PC-3 (cell line): ENCODE data around the gene CYP4V2. TPM values are rescaled to one million over a fixed set of nuclear protein-coding genes. Genes with fewer than 3 reads are reported as not detected.

Experiments
- ATAC-seq: fragments of 200-7000 bp; cut with Tn5 transposase; 2 replicates; pipeline ENCODE4 v1.9.1; 2020; ENCODE audit warnings: mild to moderate bottlenecking, moderate library complexity
- BruUV-seq: library from RNA; stranded (reverse); fragments of 400-500 nt; replicated peaks from 2 replicates; lab custom pipeline; 2021; lab: Mats Ljungman, UMichigan
- CTCF ChIA-PET: fragments of 300-600 bp; sonication (Branson Sonifier 250); formaldehyde crosslinking; loops from one replicate; lab custom pipeline; 2022; ENCODE audit warnings: antibody characterized with exemption; lab: Charles Lee
- POLR2A ChIA-PET: fragments of 300-600 bp; sonication (Branson Sonifier 250); formaldehyde crosslinking; loops from one replicate; lab custom pipeline; 2022; ENCODE audit warnings: antibody characterized with exemption; ENCODE audit not compliant: unreplicated experiment; lab: Charles Lee
- DNase-seq: peaks from one replicate; pipeline ENCODE4 v3.0.0-alpha.2; 2015
- H2AFZ ChIP-seq: fragments of 300-600 bp; sonication (generic); 2 replicates; pipeline ENCODE4 v1.6.0; 2016; ENCODE audit warnings: antibody characterized with exemption, low read length
- H3F3A ChIP-seq: fragments of 300-600 bp; sonication (generic); one replicate; pipeline ENCODE4 v1.6.0; 2017; ENCODE audit warnings: antibody characterized with exemption, low read length, control low read depth, mild to moderate bottlenecking; ENCODE audit not compliant: unreplicated experiment
- H3K27ac ChIP-seq: fragments of 300-600 bp; sonication (generic); 2 replicates; pipeline ENCODE4 v1.5.1; 2016; ENCODE audit warnings: mild to moderate bottlenecking, low read length
- H3K27me3 ChIP-seq: fragments of 300-600 bp; sonication (generic); 2 replicates; pipeline ENCODE4 v1.6.1; 2016; ENCODE audit warnings: low read length, mixed read lengths
- H3K36me3 ChIP-seq: fragments of 300-600 bp; sonication (generic); 2 replicates; pipeline ENCODE4 v1.6.1; 2016; ENCODE audit warnings: low read depth, mixed run types, low read length, mixed read lengths
- H3K4me1 ChIP-seq: fragments of 300-600 bp; sonication (generic); 2 replicates; pipeline ENCODE4 v1.5.1; 2016; ENCODE audit warnings: low read length; ENCODE audit not compliant: insufficient read depth
- H3K4me2 ChIP-seq: fragments of 300-600 bp; sonication (generic); 2 replicates; pipeline ENCODE4 v1.6.0; 2016; ENCODE audit warnings: low read length
- H3K4me3 ChIP-seq: fragments of 300-600 bp; sonication (generic); 2 replicates; pipeline ENCODE4 v1.5.1; 2016; ENCODE audit warnings: mild to moderate bottlenecking, low read length, mixed read lengths
- H3K79me2 ChIP-seq: fragments of 300-600 bp; sonication (generic); 2 replicates; pipeline ENCODE4 v1.6.1; 2017; ENCODE audit warnings: low read length, mixed read lengths
- H3K9ac ChIP-seq: fragments of 300-600 bp; sonication (generic); 2 replicates; pipeline ENCODE4 v1.6.0; 2016; ENCODE audit warnings: mild to moderate bottlenecking, low read length
- H3K9me2 ChIP-seq: fragments of 300-600 bp; sonication (generic); replicated peaks from 2 replicates; pipeline ENCODE4 v1.6.1; 2016; ENCODE audit warnings: mixed run types, low read length, mixed read lengths
- H3K9me3 ChIP-seq: fragments of 300-600 bp; sonication (generic); 2 replicates; pipeline ENCODE4 v1.6.1; 2016; ENCODE audit warnings: low read length, mixed read lengths
- H4K20me1 ChIP-seq: fragments of 300-600 bp; sonication (generic); 2 replicates; pipeline ENCODE4 v1.6.1; 2016; ENCODE audit warnings: low read length, mixed read lengths
- EZH2 ChIP-seq: fragments of 300-600 bp; sonication (generic); IDR thresholded peaks from one replicate; pipeline ENCODE4 v1.6.1; 2017; ENCODE audit warnings: antibody characterized with exemption, mild to moderate bottlenecking, low read length; ENCODE audit not compliant: unreplicated experiment
- EZH2phosphoT487 ChIP-seq: fragments of 300-600 bp; sonication (generic); IDR thresholded peaks from 2 replicates; pipeline ENCODE4 v1.6.1; 2018; ENCODE audit warnings: mild to moderate bottlenecking, antibody characterized with exemption, low read length, borderline replicate concordance
- intact Hi-C: fragments of 100-400 bp; cut with micrococcal nuclease; formaldehyde crosslinking; loops from 2 replicates; pipeline ENCODE4 v1.9.0; 2023
- total RNA-seq: library from RNA; depleted of rRNA; stranded (reverse); fragments of >200 nt; gene quantifications from 2 replicates; pipeline ENCODE4 v1.2.3, GENCODE V29; 2014; rRNA removed
- TF ChIP-seq, protein P1 (sequence below): fragments of 300-600 bp; sonication (generic); conservative IDR thresholded peaks from 2 replicates; pipeline ENCODE4 v1.5.1; 2017; ENCODE audit warnings: antibody characterized with exemption, low read depth, mild to moderate bottlenecking, low read length

The CYP4V2 gene
- total RNA-seq, 1 experiment from 2014 or later, result 0.69 TPM

DNA sequence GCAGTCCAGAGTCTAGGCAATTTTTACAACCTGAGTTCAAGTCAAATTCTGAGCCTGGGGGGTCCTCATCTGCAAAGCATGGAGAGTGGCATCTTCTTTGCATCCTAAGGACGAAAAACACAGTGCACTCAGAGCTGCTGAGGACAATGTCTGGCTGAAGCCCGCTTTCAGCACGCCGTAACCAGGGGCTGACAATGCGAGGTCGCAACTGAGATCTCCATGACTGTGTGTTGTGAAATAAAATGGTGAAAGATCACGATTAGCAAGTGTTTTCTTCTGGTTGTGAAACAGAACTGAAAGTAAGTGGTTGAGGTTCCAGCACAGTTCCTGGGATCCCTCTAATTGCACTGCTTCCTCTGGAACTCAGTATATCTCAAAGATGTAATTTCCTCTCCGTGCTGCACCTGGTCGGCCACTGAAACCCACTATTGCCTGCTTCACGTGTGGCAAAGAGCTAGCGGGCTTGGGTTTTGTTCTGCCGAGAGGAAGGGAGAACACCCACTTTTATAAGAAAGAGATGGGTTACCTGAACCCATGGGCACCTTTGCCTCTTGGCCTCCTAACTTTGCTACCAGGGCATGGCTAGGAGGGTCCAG is 66.9 kb downstream of the CYP4V2 start:
- no peak overlapping the region for H3K9ac ChIP-seq
- TF ChIP-seq, protein P1, sequence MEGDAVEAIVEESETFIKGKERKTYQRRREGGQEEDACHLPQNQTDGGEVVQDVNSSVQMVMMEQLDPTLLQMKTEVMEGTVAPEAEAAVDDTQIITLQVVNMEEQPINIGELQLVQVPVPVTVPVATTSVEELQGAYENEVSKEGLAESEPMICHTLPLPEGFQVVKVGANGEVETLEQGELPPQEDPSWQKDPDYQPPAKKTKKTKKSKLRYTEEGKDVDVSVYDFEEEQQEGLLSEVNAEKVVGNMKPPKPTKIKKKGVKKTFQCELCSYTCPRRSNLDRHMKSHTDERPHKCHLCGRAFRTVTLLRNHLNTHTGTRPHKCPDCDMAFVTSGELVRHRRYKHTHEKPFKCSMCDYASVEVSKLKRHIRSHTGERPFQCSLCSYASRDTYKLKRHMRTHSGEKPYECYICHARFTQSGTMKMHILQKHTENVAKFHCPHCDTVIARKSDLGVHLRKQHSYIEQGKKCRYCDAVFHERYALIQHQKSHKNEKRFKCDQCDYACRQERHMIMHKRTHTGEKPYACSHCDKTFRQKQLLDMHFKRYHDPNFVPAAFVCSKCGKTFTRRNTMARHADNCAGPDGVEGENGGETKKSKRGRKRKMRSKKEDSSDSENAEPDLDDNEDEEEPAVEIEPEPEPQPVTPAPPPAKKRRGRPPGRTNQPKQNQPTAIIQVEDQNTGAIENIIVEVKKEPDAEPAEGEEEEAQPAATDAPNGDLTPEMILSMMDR, result no peak
- no peak for TF ChIP-seq EZH2phosphoT487

DNA sequence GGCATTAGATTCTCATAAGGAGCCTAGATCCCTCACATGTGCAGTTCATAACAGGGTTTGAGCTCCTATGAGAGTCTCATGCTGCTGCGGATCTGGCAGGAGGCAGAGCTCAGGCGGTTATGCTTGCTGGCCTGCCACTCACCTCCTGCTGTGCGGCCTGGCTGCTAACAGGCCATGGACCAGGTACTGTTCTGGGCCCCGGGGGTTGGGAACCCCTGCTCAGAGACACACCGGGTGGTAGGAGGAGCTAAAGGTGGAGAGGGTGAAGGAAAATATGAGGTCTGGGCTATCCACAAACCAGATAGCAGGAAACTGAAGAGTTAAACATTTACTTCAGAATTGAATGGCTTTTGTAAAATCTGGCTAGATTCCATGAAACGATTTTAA is 68.7 kb downstream of the CYP4V2 start:
- H3K4me1 ChIP-seq, result no peaks in the 10 kb centered on the region
- DNase-seq (no peak), ATAC-seq (no peak)
- H3K4me2 ChIP-seq, result no peak overlapping the region
- TF ChIP-seq, protein P1, result no peak
- TF ChIP-seq EZH2, result no peak
- TF ChIP-seq EZH2phosphoT487, result no peak
- ChIA-PET POLR2A (no interaction called here), CTCF (no interaction called here)
- intact Hi-C loops, result no loop called here
- no peaks in the 10 kb centered on the region for H4K20me1 ChIP-seq
- H3K27ac ChIP-seq, result no peak overlapping the region
- no peak overlapping the region for H3K4me3 ChIP-seq
- no peak overlapping the region for H2AFZ ChIP-seq
- peaks cover 56% of the 10 kb centered on the region for H3K27me3 ChIP-seq
- no peaks in the 10 kb centered on the region for H3K9me2 ChIP-seq
- no peaks in the 10 kb centered on the region for H3F3A ChIP-seq
- no TSS peak for BruUV-seq
- H3K79me2 ChIP-seq, result no peaks in the 10 kb centered on the region
- H3K36me3 ChIP-seq, result no peaks in the 10 kb centered on the region
- no peaks in the 10 kb centered on the region for H3K9me3 ChIP-seq
- no peak overlapping the region for H3K9ac ChIP-seq

More for the DNA sequence above, 66.9 kb downstream of the CYP4V2 start:
- H3K27ac ChIP-seq, result no peak overlapping the region
- intact Hi-C loops, result no loop called here
- H3F3A ChIP-seq, result no peaks in the 10 kb centered on the region
- BruUV-seq, result no TSS peak
- no peaks in the 10 kb centered on the region for H4K20me1 ChIP-seq
- POLR2A ChIA-PET, result no interaction called here
- H3K9me3 ChIP-seq, result no peaks in the 10 kb centered on the region
- H2AFZ ChIP-seq, result no peak overlapping the region
- H3K4me2 ChIP-seq, result no peak overlapping the region
- no peak for ATAC-seq
- DNase-seq, result no peak
- H3K4me1 ChIP-seq, result no peaks in the 10 kb centered on the region
- CTCF ChIA-PET, result no interaction called here
- no peaks in the 10 kb centered on the region for H3K79me2 ChIP-seq
- H3K36me3 ChIP-seq, result no peaks in the 10 kb centered on the region
- H3K9me2 ChIP-seq, result no peaks in the 10 kb centered on the region
- no peak overlapping the region for H3K4me3 ChIP-seq
- H3K27me3 ChIP-seq, result peaks cover 50% of the 10 kb centered on the region

Other genes starting within 250 kb of the CYP4V2 start
- gene TLR3, start 122.4 kb upstream of the CYP4V2 start, total RNA-seq, result 0.33 TPM in 1 of 2 replicates, not detected in the other
- gene FAM149A, start 86.9 kb upstream of the CYP4V2 start, total RNA-seq, result 0.22 TPM in 1 of 2 replicates, not detected in the other
- gene KLKB1, start 35.9 kb downstream of the CYP4V2 start, total RNA-seq, result not detected in 2 replicates
- gene F11, start 74.6 kb downstream of the CYP4V2 start, total RNA-seq, result not detected in 2 replicates